A673 (cell line): ENCODE measurements around the gene RAB21. TPM values are rescaled to one million over a fixed set of nuclear protein-coding genes. Genes with fewer than 3 reads are reported as not detected.

ENCODE experiments used
- BruUV-seq: library from RNA; stranded (reverse); fragments of 400-500 nt; replicated peaks from 2 replicates; lab custom pipeline; 2021; lab: Mats Ljungman, UMichigan
- CTCF ChIA-PET: fragments of 300-600 bp; sonication (Branson Sonifier 250); formaldehyde crosslinking; loops from one replicate; lab custom pipeline; 2022; ENCODE audit warnings: antibody characterized with exemption; lab: Charles Lee
- POLR2A ChIA-PET: fragments of 300-600 bp; sonication (Branson Sonifier 250); formaldehyde crosslinking; loops from one replicate; lab custom pipeline; 2022; ENCODE audit warnings: antibody characterized with exemption; ENCODE audit not compliant: low non-redundant PET; lab: Charles Lee
- DNase-seq: peaks from one replicate; pipeline ENCODE4 v3.0.0-alpha.2; 2015; ENCODE audit warnings: low spot score
- H3K27ac ChIP-seq: fragments of 200-600 bp; sonication (generic); 2 replicates; pipeline ENCODE4 v1.5.1; 2016; ENCODE audit warnings: mixed run types, low read depth, mild to moderate bottlenecking, mixed read lengths, antibody characterized with exemption, low read length; ENCODE audit not compliant: poor library complexity, severe bottlenecking
- H3K27me3 ChIP-seq: fragments of 200-600 bp; sonication (generic); replicated peaks from 2 replicates; pipeline ENCODE4 v1.6.1; 2017; ENCODE audit warnings: mixed run types, low read depth, mild to moderate bottlenecking, mixed read lengths, antibody characterized with exemption, low read length; ENCODE audit not compliant: insufficient read depth, poor library complexity
- H3K36me3 ChIP-seq: fragments of 200-600 bp; sonication (generic); 2 replicates; pipeline ENCODE4 v1.6.1; 2016; ENCODE audit warnings: mixed run types, mild to moderate bottlenecking, mixed read lengths, antibody characterized with exemption, low read length; ENCODE audit not compliant: insufficient read depth, poor library complexity, severe bottlenecking
- H3K4me1 ChIP-seq: fragments of 200-600 bp; sonication (generic); 2 replicates; pipeline ENCODE4 v1.6.1; 2017; ENCODE audit warnings: mixed run types, mild to moderate bottlenecking, mixed read lengths, antibody characterized with exemption, low read length; ENCODE audit not compliant: insufficient read depth, poor library complexity, severe bottlenecking
- H3K4me3 ChIP-seq: fragments of 200-600 bp; sonication (generic); 2 replicates; pipeline ENCODE4 v1.5.1; 2016; ENCODE audit warnings: low read depth, mixed run types, mild to moderate bottlenecking, mixed read lengths, low read length; ENCODE audit not compliant: poor library complexity, severe bottlenecking
- H3K9me3 ChIP-seq: fragments of 200-600 bp; sonication (generic); 2 replicates; pipeline ENCODE4 v1.6.1; 2016; ENCODE audit warnings: mixed run types, low read depth, mild to moderate bottlenecking, mixed read lengths, antibody characterized with exemption, low read length; ENCODE audit not compliant: poor library complexity, severe bottlenecking
- EZH2 ChIP-seq: fragments of 200-600 bp; sonication (generic); IDR thresholded peaks from 2 replicates; pipeline ENCODE4 v1.6.1; 2017; ENCODE audit warnings: borderline replicate concordance, low read depth, mild to moderate bottlenecking, mixed read lengths, antibody characterized with exemption, low read length; ENCODE audit not compliant: poor library complexity, severe bottlenecking
- intact Hi-C: fragments of 100-400 bp; cut with micrococcal nuclease; formaldehyde crosslinking; loops from one replicate; pipeline ENCODE4 v1.10.0; 2022; ENCODE audit not compliant: unreplicated experiment
- total RNA-seq: library from RNA; stranded (reverse); gene quantifications from 2 replicates; pipeline ENCODE4 v1.2.3, GENCODE V29; 2021
- TF ChIP-seq, protein P1 (sequence below): fragments of 300-800, 200-600 bp; sonication (generic); conservative IDR thresholded peaks from 2 replicates; pipeline ENCODE4 v1.5.1; 2017; ENCODE audit warnings: low read depth, mild to moderate bottlenecking, antibody characterized with exemption, low read length, moderate library complexity, mixed read lengths

Gene RAB21
- total RNA-seq, 1 experiment from 2014 or later = 109 TPM

DNA sequence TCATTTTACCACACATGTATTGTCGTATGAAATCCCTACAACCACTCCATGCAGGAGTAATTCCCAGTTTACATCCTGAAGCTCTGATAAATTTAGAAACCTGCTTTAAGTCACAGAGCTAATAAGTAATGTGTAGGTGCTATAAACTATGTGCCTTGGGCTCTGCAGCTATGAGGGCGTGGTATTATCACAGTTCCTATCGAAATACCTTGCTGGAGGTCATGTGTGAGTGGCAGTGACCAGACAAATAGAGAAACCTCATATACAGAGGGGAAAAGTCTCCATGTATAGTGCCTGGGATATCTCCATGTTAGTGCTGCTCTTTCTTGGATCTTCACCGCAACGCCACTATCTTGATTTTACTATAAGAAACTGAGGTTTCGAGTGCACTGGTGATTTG is 84.0 kb downstream of the RAB21 start:
- no TSS peak for BruUV-seq
- no peak for TF ChIP-seq EZH2
- ChIA-PET POLR2A (no interaction called here), CTCF (no interaction called here)
- Histone ChIP-seq H3K36me3 (no peaks in the 10 kb centered on the region), H3K9me3 (no peaks in the 10 kb centered on the region), H3K4me1 (peaks cover 14% of the 10 kb centered on the region), H3K27ac (no peak overlapping the region), H3K27me3 (no peaks in the 10 kb centered on the region), H3K4me3 (no peak overlapping the region)
- DNase-seq = no peak
- intact Hi-C loops = no loop called here

DNA sequence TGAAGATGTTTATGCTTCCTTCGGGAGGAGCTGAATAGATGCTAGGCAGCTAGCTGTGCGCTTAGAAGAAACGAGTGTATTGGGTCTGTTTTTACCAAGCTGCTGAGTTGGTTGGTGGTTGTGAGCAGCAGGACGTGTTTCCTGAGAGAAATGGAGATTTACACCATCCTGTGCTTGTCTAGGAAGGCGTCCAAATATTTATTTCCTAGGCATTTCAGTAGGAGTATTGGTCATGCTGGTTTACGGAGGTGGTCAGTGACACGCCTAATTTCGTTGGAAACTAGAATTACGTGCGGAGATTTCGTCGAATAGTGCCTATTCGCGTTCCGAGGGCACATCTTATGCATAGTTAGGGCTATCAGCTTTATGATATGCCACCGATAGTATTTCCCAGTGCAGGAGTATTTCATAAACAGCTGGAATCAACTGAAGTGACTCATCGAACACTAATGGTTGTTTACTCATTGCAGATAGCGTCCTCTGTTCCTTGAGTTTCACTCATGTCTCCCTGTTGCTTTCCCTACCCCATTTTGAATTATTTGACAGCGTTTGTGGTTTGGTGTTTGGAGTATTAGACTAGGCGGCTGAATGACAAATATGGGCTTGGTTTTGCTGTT is 85.7 kb downstream of the RAB21 start:
- H3K27me3 ChIP-seq = no peaks in the 10 kb centered on the region
- H3K4me3 ChIP-seq = peak overlapping the region; percentile 76
- peak overlapping the region; percentile 89 for H3K27ac ChIP-seq
- ChIA-PET CTCF (interaction anchor here (1.2 kb wide), 1 partner anchor 60 kb away, joined by 5 read pairs; no protein-coding TSS in a partner anchor), POLR2A (no interaction called here)
- intact Hi-C loops = no loop called here
- H3K4me1 ChIP-seq = peaks cover 31% of the 10 kb centered on the region
- DNase-seq = peak; percentile 38
- H3K9me3 ChIP-seq = no peaks in the 10 kb centered on the region
- no TSS peak for BruUV-seq
- H3K36me3 ChIP-seq = no peaks in the 10 kb centered on the region
- TF ChIP-seq EZH2 = no peak
- TF ChIP-seq, protein P1, sequence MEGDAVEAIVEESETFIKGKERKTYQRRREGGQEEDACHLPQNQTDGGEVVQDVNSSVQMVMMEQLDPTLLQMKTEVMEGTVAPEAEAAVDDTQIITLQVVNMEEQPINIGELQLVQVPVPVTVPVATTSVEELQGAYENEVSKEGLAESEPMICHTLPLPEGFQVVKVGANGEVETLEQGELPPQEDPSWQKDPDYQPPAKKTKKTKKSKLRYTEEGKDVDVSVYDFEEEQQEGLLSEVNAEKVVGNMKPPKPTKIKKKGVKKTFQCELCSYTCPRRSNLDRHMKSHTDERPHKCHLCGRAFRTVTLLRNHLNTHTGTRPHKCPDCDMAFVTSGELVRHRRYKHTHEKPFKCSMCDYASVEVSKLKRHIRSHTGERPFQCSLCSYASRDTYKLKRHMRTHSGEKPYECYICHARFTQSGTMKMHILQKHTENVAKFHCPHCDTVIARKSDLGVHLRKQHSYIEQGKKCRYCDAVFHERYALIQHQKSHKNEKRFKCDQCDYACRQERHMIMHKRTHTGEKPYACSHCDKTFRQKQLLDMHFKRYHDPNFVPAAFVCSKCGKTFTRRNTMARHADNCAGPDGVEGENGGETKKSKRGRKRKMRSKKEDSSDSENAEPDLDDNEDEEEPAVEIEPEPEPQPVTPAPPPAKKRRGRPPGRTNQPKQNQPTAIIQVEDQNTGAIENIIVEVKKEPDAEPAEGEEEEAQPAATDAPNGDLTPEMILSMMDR = no peak

DNA sequence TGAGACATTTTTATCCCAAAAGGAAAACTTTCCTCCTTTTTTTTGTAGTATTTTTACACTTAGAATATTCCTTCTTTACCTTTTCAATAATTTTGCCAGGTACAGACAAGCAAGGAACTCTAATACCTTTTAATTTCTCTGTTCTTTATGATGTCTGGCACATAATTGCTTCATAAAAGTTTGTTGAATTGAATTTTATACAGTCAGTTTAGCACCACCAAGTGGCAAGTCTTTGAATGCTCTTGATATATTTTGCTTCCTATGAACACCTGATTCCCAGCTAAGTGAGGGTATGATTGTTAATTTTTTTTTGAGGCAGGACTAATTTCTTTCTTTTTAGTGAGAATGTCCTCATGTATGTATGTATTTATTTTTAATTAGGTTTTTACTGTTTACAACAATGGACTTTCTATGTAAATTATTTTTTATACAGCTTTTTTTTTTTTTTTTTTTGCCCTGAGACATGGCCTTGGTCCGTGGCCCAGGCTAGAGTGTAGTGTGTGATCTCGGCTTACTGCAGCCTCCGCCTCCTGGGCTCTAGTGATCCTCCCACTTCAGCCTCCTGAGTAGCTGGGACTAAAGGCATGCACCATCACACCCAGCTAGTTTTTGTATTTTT is 91.8 kb downstream of the RAB21 start:
- CTCF ChIA-PET = interaction anchor here (0.5 to 1.0 kb wide), 5 partner anchors 22 to 223 kb away, joined by 4 to 8 read pairs (median 5); no protein-coding TSS in a partner anchor
- intact Hi-C loops = loop anchor here (1.0 kb wide), 1 partner anchor 66 kb away; no protein-coding TSS in a partner anchor
- H3K27ac ChIP-seq = no peak overlapping the region
- BruUV-seq = no TSS peak
- peak; percentile 71 for DNase-seq
- H3K4me1 ChIP-seq = peaks cover 51% of the 10 kb centered on the region
- no peaks in the 10 kb centered on the region for H3K27me3 ChIP-seq
- H3K9me3 ChIP-seq = peaks cover 7% of the 10 kb centered on the region
- POLR2A ChIA-PET = no interaction called here
- TF ChIP-seq, protein P1 = peak; percentile 81
- TF ChIP-seq EZH2 = no peak
- no peak overlapping the region for H3K4me3 ChIP-seq
- peaks cover 5% of the 10 kb centered on the region for H3K36me3 ChIP-seq
